NCI-H526 (cell line): Measurements from ENCODE around the gene AMBP.

ENCODE experiments used
- DNase-seq, 2 experiments: peaks; one replicate each; lab custom pipeline; 2025; lab: John Stamatoyannopoulos, UW

AMBP gene

DNA sequence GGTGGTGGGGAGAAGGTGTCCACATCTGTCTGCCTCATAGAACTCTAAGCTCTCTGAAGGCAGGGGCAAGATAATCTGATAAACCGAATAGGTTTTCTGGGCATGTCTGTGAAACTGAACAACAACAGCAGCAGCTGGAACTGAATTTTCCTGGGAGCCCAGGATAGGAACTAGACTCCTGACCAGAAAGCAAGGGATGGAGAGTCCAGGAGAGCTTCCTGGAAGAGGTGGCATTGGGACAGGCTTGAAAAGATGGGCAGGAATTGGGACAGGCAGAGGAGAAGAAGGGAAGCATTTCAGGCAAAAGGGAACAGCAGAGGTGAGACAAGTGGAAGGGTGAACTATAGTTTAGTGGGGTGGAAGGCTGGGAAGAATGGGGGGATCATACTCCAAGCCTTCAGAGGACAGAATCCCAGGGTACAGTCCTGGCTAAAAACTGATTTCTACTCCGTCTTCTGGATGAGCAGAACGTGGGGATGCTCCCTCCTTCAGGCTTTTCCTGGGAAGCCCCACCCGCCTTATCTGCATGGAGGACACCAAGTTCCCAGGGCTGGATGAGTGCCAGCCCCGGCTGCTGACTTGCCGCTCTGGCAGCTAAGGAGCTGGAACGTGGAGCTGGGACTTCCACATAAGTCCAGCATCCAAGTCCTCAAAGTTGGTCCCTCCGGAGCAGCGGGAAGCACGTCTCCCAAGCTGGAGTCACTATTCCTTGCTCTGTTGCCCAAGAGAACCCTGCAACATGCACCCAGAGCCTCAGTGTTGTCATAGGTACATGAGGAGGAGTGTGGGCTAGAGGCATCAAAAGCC lies 34.9 kb upstream of the AMBP start:
- peak in 1 of 2 experiments; percentile 52 for DNase-seq

DNA sequence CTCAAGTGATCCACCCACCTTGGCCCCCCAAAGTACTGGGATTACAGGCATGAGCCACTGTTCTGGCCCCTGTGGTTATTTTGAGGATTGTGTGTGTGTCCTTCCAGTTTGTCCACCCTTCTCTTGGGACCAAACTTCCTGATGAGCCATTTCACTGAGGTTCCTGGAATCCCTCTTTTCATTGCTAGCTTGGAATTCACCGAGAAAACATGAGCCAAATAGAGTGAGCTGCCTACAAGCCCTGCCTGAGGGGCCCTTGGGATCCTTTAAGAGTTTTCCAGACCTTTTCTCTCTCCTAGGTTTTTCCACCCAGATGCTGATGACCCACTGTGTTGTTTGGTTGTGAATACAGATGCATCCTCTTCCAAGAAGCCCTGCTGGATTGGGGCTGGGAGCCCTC lies 34.2 kb upstream of the AMBP start:
- no peak for DNase-seq

- DNase-seq: no peak
These were observed 32.1 kb upstream of the AMBP start for GRCh38 chr9:114110180-114110579.

DNA sequence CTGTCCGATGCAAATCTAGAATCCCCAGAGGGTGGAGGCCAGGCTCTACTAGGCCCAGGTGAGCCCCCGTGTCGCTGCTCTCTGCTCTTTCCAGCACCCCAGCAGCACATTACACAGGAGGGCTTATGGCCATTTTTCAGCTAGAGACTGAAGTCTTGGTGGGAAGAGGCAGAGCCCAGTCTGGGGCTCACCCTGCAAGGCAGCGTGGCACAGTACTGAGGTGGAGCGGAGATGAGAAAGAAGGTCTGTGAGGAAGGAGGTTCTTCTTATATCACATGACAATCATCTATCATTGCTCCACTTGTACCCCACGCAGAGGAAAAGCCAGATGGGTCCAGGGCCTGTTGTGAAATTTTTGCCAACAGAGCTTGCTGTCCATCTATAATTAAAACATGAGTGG lies 31.0 kb upstream of the AMBP start:
- peak in 1 of 2 experiments; percentile 66 for DNase-seq

DNA sequence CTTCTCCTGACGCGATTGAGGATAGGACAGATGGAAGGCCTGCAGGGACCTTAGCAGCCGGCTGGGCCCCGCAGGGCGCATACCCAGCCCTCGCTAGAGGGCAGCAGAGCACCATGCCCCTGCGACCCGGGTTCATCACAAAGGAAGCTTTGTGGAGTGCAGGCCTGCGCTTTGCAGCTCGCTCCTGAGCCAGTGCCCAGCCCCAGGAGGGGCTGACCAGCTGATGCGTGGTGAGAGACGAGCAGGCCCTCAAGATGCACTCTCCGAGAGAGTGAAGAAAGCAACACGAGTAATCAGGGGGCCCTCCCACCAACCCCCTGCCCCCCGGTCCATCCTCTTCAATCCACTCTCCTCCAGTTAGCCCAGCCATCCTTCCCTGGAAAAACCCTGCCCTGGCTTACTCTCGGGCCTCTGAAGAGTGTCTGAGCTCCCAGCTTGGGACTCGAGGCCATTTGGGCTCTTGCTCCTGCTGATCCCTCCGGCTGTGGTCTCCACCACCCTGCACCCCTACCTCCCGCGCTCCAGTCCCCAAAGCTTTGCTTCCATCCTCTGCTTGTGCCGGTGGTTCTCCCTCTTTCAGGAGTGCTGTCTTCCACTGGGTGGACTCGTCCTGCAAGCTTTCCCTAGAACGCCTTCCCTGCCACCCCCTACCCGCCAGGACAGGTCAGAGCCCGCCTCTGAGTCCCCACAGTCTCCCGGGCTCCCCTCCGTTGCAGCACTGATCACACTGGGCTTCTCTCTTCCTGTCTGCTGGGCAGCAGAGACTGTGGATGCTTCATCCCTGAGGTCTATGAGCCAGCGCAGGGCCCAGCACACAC lies 30.1 kb upstream of the AMBP start:
- peak; percentile 68 to 93 for DNase-seq

GRCh38 chr9:114107286-114108001 lies 29.3 kb upstream of the AMBP start:
- DNase-seq: no peak

GRCh38 chr9:114105236-114105635 lies 27.1 kb upstream of the AMBP start:
- DNase-seq: no peak

DNA sequence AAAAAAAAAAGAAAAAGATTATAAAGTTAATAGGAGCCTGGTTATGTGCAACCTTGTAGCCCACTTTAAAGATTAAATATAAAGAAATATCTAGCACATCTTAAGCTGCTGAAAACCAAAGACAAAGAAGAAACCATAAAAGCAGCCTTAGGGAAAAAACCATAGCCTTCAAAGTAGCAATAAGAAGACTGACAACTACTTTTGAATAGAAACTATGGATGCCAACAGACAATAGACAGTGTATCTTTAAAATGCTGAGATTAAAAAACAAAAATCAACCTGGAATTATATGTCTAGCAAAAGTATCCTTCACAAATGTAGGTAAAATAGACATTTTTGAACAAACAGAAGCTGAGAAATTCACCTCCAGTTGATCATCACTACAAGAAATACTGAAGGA lies 24.4 kb upstream of the AMBP start:
- no peak for DNase-seq

DNA sequence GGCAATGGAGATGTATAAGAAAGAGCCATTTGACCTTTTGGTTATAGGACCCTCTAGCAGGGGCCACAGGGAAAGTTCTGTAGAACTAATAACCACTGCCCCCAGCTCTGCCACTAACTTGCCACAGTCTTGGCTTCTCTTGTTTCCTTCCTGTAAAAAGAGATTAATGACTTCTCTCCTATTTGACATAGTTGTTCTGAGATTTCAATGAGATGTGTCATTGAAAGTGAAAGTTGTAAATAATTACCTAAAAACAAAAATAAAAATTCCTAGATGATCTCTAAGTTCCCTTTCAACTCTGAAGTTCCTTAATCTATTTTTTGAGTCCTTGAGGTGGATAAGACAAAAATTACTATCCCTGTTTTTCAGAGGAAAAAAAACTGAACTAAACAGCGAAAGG lies 22.4 kb upstream of the AMBP start:
- DNase-seq: no peak

DNA sequence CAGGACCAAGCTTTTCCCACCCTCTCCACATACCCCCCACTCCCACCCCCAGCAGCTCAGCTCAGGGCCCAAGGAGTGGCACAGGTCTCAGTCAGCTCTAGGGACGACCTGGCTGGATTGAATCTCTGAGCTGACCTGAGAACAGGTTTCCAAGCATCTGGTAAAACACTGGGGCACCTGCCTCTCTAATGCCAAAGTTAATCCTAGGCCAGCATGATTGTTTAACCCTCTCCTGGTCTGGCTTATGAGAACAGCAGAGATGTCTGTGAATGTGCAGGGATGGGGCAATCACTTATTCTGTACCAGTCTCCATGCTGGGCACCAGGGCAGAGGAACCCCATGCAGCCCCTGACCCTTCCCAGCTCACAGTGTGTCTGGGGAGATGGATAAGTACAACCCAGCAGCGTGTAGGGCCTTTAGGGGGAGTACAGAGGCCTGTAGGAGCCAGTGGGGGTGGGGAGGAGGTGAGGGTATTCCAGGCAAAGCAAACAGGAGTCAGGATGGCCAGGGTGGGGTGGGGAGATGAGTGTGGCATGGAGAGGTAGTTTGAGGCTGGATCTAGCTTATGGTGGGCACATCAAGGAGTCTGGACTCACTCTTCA lies 21.7 kb upstream of the AMBP start:
- DNase-seq: peak in 1 of 2 experiments; percentile 50

DNA sequence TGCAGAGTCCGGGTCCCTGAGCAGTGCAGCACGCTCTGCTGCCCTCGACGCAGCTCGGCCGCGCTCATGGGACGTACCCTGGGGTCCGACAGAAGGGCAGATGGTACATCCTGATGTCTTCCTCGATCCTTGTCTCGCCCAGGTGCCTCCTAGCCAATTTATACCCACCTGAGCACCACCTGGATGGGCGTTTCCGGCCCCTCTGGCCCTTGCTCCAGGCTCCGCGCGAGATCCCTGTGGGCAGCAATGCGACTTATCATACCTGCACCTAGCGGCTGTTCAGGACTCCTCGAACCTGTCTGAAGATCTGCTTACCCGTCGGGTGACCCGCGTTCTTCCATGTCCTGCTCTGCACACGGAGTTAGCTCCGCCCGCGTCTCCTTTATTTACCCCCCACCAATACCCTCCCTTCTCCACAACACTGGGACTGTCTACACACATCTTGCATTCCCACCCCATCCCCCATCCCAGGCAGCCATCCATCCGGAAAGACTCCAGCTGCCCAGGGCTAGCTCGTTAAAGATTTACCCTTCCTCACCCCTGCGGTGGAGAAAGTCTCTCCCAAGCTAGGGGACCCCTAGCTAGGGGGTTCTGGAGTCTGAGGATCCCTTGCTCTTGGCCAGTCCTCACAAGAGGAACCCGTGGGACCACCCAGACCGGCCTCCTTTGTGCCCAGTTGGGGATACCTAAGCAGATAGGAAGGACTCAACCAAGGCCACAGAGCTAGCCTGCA lies 21.0 kb upstream of the AMBP start, which contains the start of gene KIF12:
TSS of gene KIF12 (minus strand) at position 357 of the 733 bp plus-strand sequence. CDS start at position 341, 16 bp downstream.
- peak; percentile 78 to 89 for DNase-seq

DNA sequence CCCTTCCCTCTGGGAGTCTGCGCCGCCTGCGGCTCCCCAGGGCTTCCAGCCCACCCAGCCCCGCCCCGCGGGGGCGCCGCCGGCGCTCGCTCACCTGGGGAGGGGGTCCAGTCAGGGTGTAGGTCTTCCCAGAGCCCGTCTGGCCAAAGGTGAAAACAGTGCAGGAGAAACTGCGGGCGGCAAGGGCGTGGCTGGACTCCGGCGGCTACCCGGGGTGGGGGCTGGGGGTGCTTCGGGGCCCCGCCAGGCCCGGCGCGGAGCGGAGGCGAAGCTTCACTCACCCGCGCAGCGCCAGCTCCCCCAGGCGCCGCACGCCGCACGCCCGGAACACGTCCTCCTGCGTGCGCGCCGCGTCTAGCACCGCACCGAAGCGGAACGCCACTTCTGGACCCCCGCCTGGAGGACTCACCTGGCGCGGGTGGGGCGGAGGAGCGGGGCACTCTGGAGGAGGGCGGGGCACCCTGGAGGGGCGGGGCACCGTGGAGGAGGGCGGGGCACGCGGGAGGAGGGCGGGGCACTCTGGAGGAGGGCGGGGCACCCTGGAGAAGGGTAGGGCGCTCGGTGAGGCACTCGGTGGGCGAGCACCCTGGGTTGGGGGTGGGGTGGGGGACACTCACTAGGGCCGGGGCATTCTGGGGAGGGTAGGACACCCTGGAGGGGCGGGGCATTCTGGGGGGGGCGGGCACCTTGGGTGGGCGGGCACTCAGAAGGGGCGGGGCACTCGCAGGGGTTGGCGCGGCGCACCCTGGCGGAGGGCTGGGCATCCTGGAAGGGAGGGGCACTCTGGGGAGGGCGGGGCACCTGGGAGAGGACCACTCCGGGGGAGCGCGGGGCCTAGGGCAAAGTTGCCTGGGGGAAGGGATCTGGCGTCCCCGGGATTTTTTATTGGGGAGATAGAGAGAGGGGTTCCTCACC lies 20.2 kb upstream of the AMBP start:
- peak; percentile 68 to 91 for DNase-seq

DNA sequence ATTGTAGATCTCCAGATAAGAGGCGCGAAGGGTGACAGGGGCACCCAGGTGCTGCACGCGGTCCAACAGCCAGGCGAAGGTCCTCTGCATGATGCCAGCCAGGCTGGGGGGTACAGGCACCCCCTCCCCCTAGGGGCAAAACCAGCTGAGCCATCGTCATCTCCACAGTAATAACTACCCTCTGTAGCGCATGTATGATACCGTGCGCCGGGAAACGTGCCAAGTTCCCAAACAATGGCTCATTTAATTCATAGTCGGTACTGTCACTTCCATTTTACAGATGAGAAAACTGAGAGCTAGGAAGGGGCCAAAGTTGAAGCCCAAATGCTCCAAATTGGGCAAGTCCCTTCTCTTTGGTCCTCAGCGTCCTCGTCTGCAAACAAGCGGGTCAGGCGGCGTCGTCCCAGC lies 19.5 kb upstream of the AMBP start:
- DNase-seq: peak in 1 of 2 experiments; percentile 66

DNA sequence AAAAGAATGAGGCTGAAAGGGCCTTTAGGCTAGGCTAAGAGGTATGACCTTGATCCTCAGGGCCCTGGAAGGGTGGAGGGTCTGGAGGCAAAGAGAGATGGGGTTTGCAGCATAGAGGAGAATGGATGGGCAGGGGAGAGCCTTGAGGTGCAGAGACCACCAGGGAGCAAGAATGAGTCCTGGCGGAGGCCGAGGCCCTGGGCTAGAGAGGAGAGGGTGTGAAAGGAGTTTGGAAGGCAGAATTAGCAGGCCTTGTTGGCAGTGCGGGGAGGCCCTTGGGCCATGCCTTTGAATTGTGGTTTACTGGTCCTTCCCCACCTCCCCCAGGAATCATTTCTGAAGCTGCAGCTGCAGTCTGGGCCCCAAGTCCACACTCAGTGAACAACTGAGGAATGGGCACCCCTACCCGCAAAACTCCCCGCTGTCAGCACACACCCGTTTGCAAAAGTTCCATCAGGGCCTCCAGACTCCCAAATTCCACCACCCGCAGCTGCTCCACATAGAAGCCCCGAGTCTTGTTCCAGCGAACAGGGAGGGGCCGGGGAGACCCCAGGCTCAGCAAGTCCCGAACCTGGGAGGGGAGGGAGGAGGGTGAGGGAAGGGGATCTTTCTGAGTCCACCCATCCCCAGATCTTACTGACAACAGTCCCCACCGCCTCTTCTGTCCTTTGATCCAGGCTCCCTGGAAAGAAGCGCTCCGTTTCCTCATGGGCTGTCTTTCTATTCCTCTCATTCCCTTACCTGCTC lies 18.9 kb upstream of the AMBP start:
- no peak for DNase-seq

DNA sequence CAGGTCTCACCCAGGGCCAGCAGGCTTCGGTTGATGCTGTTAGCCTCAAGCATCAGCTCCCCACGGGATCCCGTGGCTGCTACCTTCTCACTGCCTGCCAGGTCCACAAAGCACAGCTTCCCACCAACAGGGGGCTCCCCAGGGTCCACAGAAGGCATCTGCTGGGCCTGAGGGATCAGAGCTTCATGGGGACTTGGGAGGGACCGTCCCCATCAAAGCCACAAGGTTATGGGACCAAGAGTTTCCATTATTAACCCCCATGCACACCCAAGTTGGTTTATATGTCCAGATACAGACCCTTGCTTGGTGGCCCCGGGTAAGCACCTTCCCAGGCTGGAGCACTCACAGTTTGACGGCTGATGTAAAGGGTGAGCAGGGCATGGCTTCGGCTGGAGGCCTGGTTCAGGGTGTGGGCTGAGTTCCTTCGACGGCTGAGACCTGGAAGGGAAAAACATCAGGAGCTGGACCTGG lies 18.0 kb upstream of the AMBP start:
- peak in 1 of 2 experiments; percentile 11 for DNase-seq

DNA sequence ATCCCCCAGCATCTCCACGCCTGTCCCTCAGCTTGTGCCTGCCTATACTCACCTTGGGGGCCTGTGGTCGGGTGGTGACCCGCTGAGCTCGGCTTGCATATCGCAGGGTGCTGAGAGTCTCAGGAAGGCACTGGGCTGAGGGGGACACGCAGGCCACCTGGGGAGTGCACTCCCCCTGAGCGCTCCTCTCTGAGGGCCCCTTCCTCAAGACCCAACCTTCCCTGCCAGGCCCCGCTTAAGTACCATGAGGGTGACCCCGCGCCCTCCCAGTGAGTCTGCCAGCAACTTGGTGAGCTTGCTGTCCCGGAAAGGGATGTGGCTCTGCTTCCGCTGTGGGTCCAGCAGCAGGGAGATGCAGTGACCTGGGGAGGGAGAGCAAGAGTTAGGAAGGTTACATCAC lies 16.9 kb upstream of the AMBP start:
- no peak for DNase-seq

GRCh38 chr9:114093761-114094505 lies 15.8 kb upstream of the AMBP start:
- DNase-seq: no peak

GRCh38 chr9:114093031-114093471 lies 15.0 kb upstream of the AMBP start:
- DNase-seq: no peak
